MM.1S (cell line): ENCODE results near the gene ADGRD1.

ENCODE experiments used
- DNase-seq: peaks from one replicate; pipeline ENCODE4 v3.0.0-alpha.2; 2015
- H2AFZ ChIP-seq: fragments of 300-600 bp; sonication (generic); 2 replicates; pipeline ENCODE4 v1.6.0; 2016; ENCODE audit warnings: antibody characterized with exemption, low read length
- H3F3A ChIP-seq: fragments of 300-600 bp; sonication (generic); 2 replicates; pipeline ENCODE4 v1.6.1; 2016; ENCODE audit warnings: mild to moderate bottlenecking, antibody characterized with exemption, low read length, moderate library complexity, mixed read lengths; ENCODE audit not compliant: insufficient read depth
- H3K27ac ChIP-seq: fragments of 300-600 bp; sonication (generic); 2 replicates; pipeline ENCODE4 v1.5.1; 2016; ENCODE audit warnings: mild to moderate bottlenecking, low read length
- H3K27me3 ChIP-seq: fragments of 300-600 bp; sonication (generic); replicated peaks from 2 replicates; pipeline ENCODE4 v1.6.0; 2016; ENCODE audit warnings: low read length; ENCODE audit not compliant: insufficient read depth
- H3K36me3 ChIP-seq: fragments of 300-600 bp; sonication (generic); replicated peaks from 2 replicates; pipeline ENCODE4 v1.6.1; 2016; ENCODE audit warnings: mild to moderate bottlenecking, low read length, mixed read lengths; ENCODE audit not compliant: insufficient read depth
- H3K4me1 ChIP-seq: fragments of 300-600 bp; sonication (generic); 2 replicates; pipeline ENCODE4 v1.6.1; 2016; ENCODE audit warnings: low read length, mixed read lengths
- H3K4me2 ChIP-seq: fragments of 300-600 bp; sonication (generic); 2 replicates; pipeline ENCODE4 v1.6.0; 2016; ENCODE audit warnings: low read depth, low read length
- H3K4me3 ChIP-seq: fragments of 300-600 bp; sonication (generic); 2 replicates; pipeline ENCODE4 v1.5.1; 2016; ENCODE audit warnings: low read length, mixed read lengths
- H3K79me2 ChIP-seq: fragments of 300-600 bp; sonication (generic); 2 replicates; pipeline ENCODE4 v1.6.1; 2016; ENCODE audit warnings: mixed run types, low read length, mixed read lengths
- H3K9ac ChIP-seq: fragments of 300-600 bp; sonication (generic); 2 replicates; pipeline ENCODE4 v1.6.1; 2016; ENCODE audit warnings: low read length, mixed read lengths
- H3K9me2 ChIP-seq: fragments of 300-600 bp; sonication (generic); replicated peaks from 2 replicates; pipeline ENCODE4 v1.6.1; 2016; ENCODE audit warnings: mild to moderate bottlenecking, low read length, mixed read lengths; ENCODE audit not compliant: insufficient read depth
- H3K9me3 ChIP-seq: fragments of 300-600 bp; sonication (generic); replicated peaks from 2 replicates; pipeline ENCODE4 v1.6.1; 2016; ENCODE audit warnings: mild to moderate bottlenecking, low read length, mixed read lengths; ENCODE audit not compliant: insufficient read depth
- H4K20me1 ChIP-seq: fragments of 300-600 bp; sonication (generic); 2 replicates; pipeline ENCODE4 v1.6.1; 2016; ENCODE audit warnings: mild to moderate bottlenecking, low read length, moderate library complexity, mixed read lengths; ENCODE audit not compliant: insufficient read depth
- CTCF ChIP-seq: fragments of 300-600 bp; sonication (generic); IDR thresholded peaks from 2 replicates; pipeline ENCODE4 v1.5.1; 2016; ENCODE audit warnings: antibody characterized with exemption, low read length, mixed read lengths
- EZH2 ChIP-seq: fragments of 300-600 bp; sonication (generic); optimal IDR thresholded peaks from 2 replicates; pipeline ENCODE3; 2017; ENCODE audit warnings: low read depth, mild to moderate bottlenecking, antibody characterized with exemption, low read length, mixed read lengths
- EZH2phosphoT487 ChIP-seq: fragments of 300-600 bp; sonication (generic); IDR thresholded peaks from 2 replicates; pipeline ENCODE4 v1.6.1; 2018; ENCODE audit warnings: antibody characterized with exemption, low read length

ADGRD1 gene

GRCh38 chr12:130981074-130981742, 27.5 kb downstream of the ADGRD1 start:
- H3K9me3 ChIP-seq, result no peaks in the 10 kb centered on the region
- no peak for DNase-seq
- H3K9me2 ChIP-seq, result no peaks in the 10 kb centered on the region
- no peaks in the 10 kb centered on the region for H3K79me2 ChIP-seq
- TF ChIP-seq EZH2 (no peak), CTCF (no peak), EZH2phosphoT487 (no peak)
- no peak overlapping the region for H3K4me3 ChIP-seq
- H3K27ac ChIP-seq, result no peak overlapping the region
- H3K9ac ChIP-seq, result no peak overlapping the region
- H3F3A ChIP-seq, result no peaks in the 10 kb centered on the region
- no peaks in the 10 kb centered on the region for H3K4me1 ChIP-seq
- no peaks in the 10 kb centered on the region for H3K36me3 ChIP-seq
- no peak overlapping the region for H2AFZ ChIP-seq
- no peak overlapping the region for H3K4me2 ChIP-seq
- H3K27me3 ChIP-seq, result peaks cover 11% of the 10 kb centered on the region; the same call in 1 of the 2 replicates
- no peaks in the 10 kb centered on the region for H4K20me1 ChIP-seq

- Histone ChIP-seq H4K20me1 (no peaks in the 10 kb centered on the region), H3K4me3 (no peak overlapping the region), H3K9me3 (no peaks in the 10 kb centered on the region), H3K36me3 (no peaks in the 10 kb centered on the region), H3F3A (no peaks in the 10 kb centered on the region), H3K79me2 (no peaks in the 10 kb centered on the region), H3K27me3 (peaks cover 11% of the 10 kb centered on the region; the same call in 1 of the 2 replicates), H3K9ac (no peak overlapping the region), H3K27ac (no peak overlapping the region), H2AFZ (no peak overlapping the region), H3K4me2 (no peak overlapping the region), H3K9me2 (no peaks in the 10 kb centered on the region), H3K4me1 (no peaks in the 10 kb centered on the region)
- TF ChIP-seq CTCF, result no peak
- DNase-seq, result no peak
Measured at GRCh38 chr12:130981911-130982310, 28.2 kb downstream of the ADGRD1 start.

GRCh38 chr12:130982565-130983225, 29.0 kb downstream of the ADGRD1 start:
- Histone ChIP-seq H3K9me3 (no peaks in the 10 kb centered on the region), H3K36me3 (no peaks in the 10 kb centered on the region), H4K20me1 (no peaks in the 10 kb centered on the region), H3K9me2 (no peaks in the 10 kb centered on the region), H3K79me2 (no peaks in the 10 kb centered on the region), H2AFZ (no peak overlapping the region), H3F3A (no peaks in the 10 kb centered on the region), H3K4me2 (no peak overlapping the region), H3K4me3 (no peak overlapping the region), H3K9ac (no peak overlapping the region), H3K27me3 (peaks cover 11% of the 10 kb centered on the region; the same call in 1 of the 2 replicates), H3K27ac (no peak overlapping the region), H3K4me1 (no peaks in the 10 kb centered on the region)
- DNase-seq, result no peak
- TF ChIP-seq EZH2, result no peak
- TF ChIP-seq CTCF, result no peak
- TF ChIP-seq EZH2phosphoT487, result no peak
